NCI-H146 (cell line): ENCODE measurements around the gene GSTT2.
"Not testable (repeated sequence)": the region's sequence is repeated elsewhere in the genome, so short reads cannot be mapped to it uniquely, and the experiment has no call there.

Source experiments
- DNase-seq: peaks from one replicate; lab custom pipeline; 2025; lab: John Stamatoyannopoulos, UW

Gene GSTT2

GRCh38 chr22:23979557-23980240 lies at the start of gene GSTT2:
GSTT2 (plus strand) TSS chr22:23980134.
- DNase-seq, result not testable (repeated sequence)

GRCh38 chr22:23938328-23939016 lies 41.5 kb upstream of the GSTT2 start:
- DNase-seq, result no peak

GRCh38 chr22:23939017-23939357 lies 40.9 kb upstream of the GSTT2 start:
- DNase-seq, result no peak

- DNase-seq, result not testable (repeated sequence)
Observed at GRCh38 chr22:23940166-23940565, 39.8 kb upstream of the GSTT2 start.

GRCh38 chr22:23947391-23947790 lies 32.5 kb upstream of the GSTT2 start:
- DNase-seq, result not testable (repeated sequence)

- DNase-seq, result not testable (repeated sequence)
Observed at GRCh38 chr22:23949764-23950163, 30.2 kb upstream of the GSTT2 start.

- DNase-seq, result not testable (repeated sequence)
Observed at GRCh38 chr22:23951383-23951782, 28.6 kb upstream of the GSTT2 start.

GRCh38 chr22:23952794-23953405 lies 27.0 kb upstream of the GSTT2 start:
- DNase-seq, result not testable (repeated sequence)

GRCh38 chr22:23953485-23953884 lies 26.4 kb upstream of the GSTT2 start:
- DNase-seq, result not testable (repeated sequence)

- DNase-seq, result not testable (repeated sequence)
Observed at GRCh38 chr22:23954193-23954990, 25.5 kb upstream of the GSTT2 start.

- not testable (repeated sequence) for DNase-seq
Observed at GRCh38 chr22:23954991-23955305, 25.0 kb upstream of the GSTT2 start.

GRCh38 chr22:23955886-23956285 lies 24.0 kb upstream of the GSTT2 start:
- not testable (repeated sequence) for DNase-seq

- peak; percentile 6 for DNase-seq
Observed at GRCh38 chr22:23956301-23956900, 23.5 kb upstream of the GSTT2 start.

GRCh38 chr22:23961084-23961771 lies 18.7 kb upstream of the GSTT2 start, which contains the start of gene GSTT2B:
GSTT2B (minus strand) TSS chr22:23961195; CDS start chr22:23961131, 64 bp downstream.
- not testable (repeated sequence) for DNase-seq

GRCh38 chr22:23966094-23966493 lies 13.8 kb upstream of the GSTT2 start:
- DNase-seq, result not testable (repeated sequence)

GRCh38 chr22:23966568-23966967 lies 13.4 kb upstream of the GSTT2 start, which contains the start of gene DDTL:
DDTL (plus strand) TSS chr22:23966888; CDS start chr22:23966915, 27 bp downstream.
- not testable (repeated sequence) for DNase-seq

- DNase-seq, result no peak
Observed at GRCh38 chr22:23969071-23969470, 10.9 kb upstream of the GSTT2 start.

GRCh38 chr22:23970201-23970641 lies 9.7 kb upstream of the GSTT2 start:
- DNase-seq, result no peak

- no peak for DNase-seq
Observed at GRCh38 chr22:23970816-23971486, 9.0 kb upstream of the GSTT2 start.

- DNase-seq, result not testable (repeated sequence)
Observed at GRCh38 chr22:23971927-23972326, 8.0 kb upstream of the GSTT2 start.
